H9 (cell line): ENCODE results near the gene ZFTA. TPM values are rescaled to one million over a fixed set of nuclear protein-coding genes. Genes with fewer than 3 reads are reported as not detected.

ENCODE experiments used
- DNase-seq: peaks from one replicate; pipeline ENCODE4 v3.0.0-alpha.2; 2017
- H2AFZ ChIP-seq: one replicate; pipeline ENCODE4 v1.6.1; 2013; ENCODE audit warnings: mild to moderate bottlenecking, low read length, control low read depth, moderate library complexity
- H2AK5ac ChIP-seq: 2 replicates; pipeline ENCODE4 v1.6.1; 2013; ENCODE audit warnings: low read length, control low read depth, mixed read lengths; ENCODE audit not compliant: insufficient read length
- H2BK120ac ChIP-seq: one replicate; pipeline ENCODE4 v1.6.1; 2013; ENCODE audit warnings: low read depth, mild to moderate bottlenecking, low read length, control low read depth, inconsistent platforms; ENCODE audit not compliant: poor library complexity, severe bottlenecking
- H2BK12ac ChIP-seq: 2 replicates; pipeline ENCODE4 v1.6.1; 2013; ENCODE audit warnings: low read length, control low read depth, mixed read lengths, low read depth; ENCODE audit not compliant: insufficient read length
- H2BK15ac ChIP-seq: 2 replicates; pipeline ENCODE4 v1.6.1; 2013; ENCODE audit warnings: low read depth, low read length, control low read depth
- H2BK20ac ChIP-seq: one replicate; pipeline ENCODE4 v1.6.1; 2013; ENCODE audit warnings: low read depth, mild to moderate bottlenecking, low read length, control low read depth, inconsistent platforms; ENCODE audit not compliant: poor library complexity, severe bottlenecking
- H2BK5ac ChIP-seq: 2 replicates; pipeline ENCODE4 v1.6.1; 2013; ENCODE audit warnings: low read length, control low read depth, mixed read lengths; ENCODE audit not compliant: insufficient read length
- H3K14ac ChIP-seq: 2 replicates; pipeline ENCODE4 v1.6.1; 2013; ENCODE audit warnings: low read length, control low read depth; ENCODE audit not compliant: insufficient read depth
- H3K18ac ChIP-seq: 2 replicates; pipeline ENCODE4 v1.6.1; 2013; ENCODE audit warnings: low read depth, mild to moderate bottlenecking, mixed read lengths, low read length, control low read depth; ENCODE audit not compliant: insufficient read length
- H3K23ac ChIP-seq: 2 replicates; pipeline ENCODE4 v1.6.1; 2013; ENCODE audit warnings: low read length, control low read depth, mixed read lengths, low read depth; ENCODE audit not compliant: insufficient read length
- H3K23me2 ChIP-seq: 2 replicates; pipeline ENCODE4 v1.6.1; 2013; ENCODE audit warnings: low read depth, mild to moderate bottlenecking, mixed read lengths, low read length, control low read depth; ENCODE audit not compliant: insufficient read length, poor library complexity, severe bottlenecking
- H3K27ac ChIP-seq: 2 replicates; pipeline ENCODE4 v1.5.1; 2013; ENCODE audit warnings: low read length, control low read depth, mixed read lengths, low read depth; ENCODE audit not compliant: insufficient read length
- H3K27me3 ChIP-seq: 2 replicates; pipeline ENCODE4 v1.6.1; 2013; ENCODE audit warnings: low read length, control low read depth, inconsistent platforms; ENCODE audit not compliant: insufficient read depth
- H3K4ac ChIP-seq: 2 replicates; pipeline ENCODE4 v1.6.1; 2013; ENCODE audit warnings: low read depth, mild to moderate bottlenecking, control low read depth, inconsistent platforms, low read length, moderate library complexity
- H3K4me1 ChIP-seq: 2 replicates; pipeline ENCODE4 v1.6.1; 2013; ENCODE audit warnings: low read length, control low read depth, inconsistent platforms; ENCODE audit not compliant: insufficient read depth
- H3K4me2 ChIP-seq: 2 replicates; pipeline ENCODE4 v1.6.1; 2013; ENCODE audit warnings: low read length, control low read depth, mixed read lengths; ENCODE audit not compliant: insufficient read length, insufficient read depth
- H3K56ac ChIP-seq: 2 replicates; pipeline ENCODE4 v1.6.1; 2013; ENCODE audit warnings: low read depth, mild to moderate bottlenecking, mixed read lengths, low read length, control low read depth; ENCODE audit not compliant: insufficient read length
- H3K79me1 ChIP-seq: 2 replicates; pipeline ENCODE4 v1.6.1; 2013; ENCODE audit warnings: low read depth, mild to moderate bottlenecking, moderate library complexity, low read length, control low read depth, inconsistent platforms; ENCODE audit not compliant: insufficient read depth, poor library complexity, severe bottlenecking
- H3K79me2 ChIP-seq: 2 replicates; pipeline ENCODE4 v1.6.1; 2013; ENCODE audit warnings: low read length, control low read depth, inconsistent platforms; ENCODE audit not compliant: insufficient read depth
- H3K9ac ChIP-seq: 2 replicates; pipeline ENCODE4 v1.6.1; 2013; ENCODE audit warnings: low read length, control low read depth, mixed read lengths; ENCODE audit not compliant: insufficient read length; ENCODE audit errors: extremely low read depth
- H3K9me3 ChIP-seq: one replicate; pipeline ENCODE4 v1.6.1; 2013; ENCODE audit warnings: low read depth, low read length, inconsistent platforms; ENCODE audit not compliant: control insufficient read depth
- H3T11ph ChIP-seq: one replicate; pipeline ENCODE4 v1.6.1; 2013; ENCODE audit warnings: mild to moderate bottlenecking, low read length, control low read depth, inconsistent platforms
- H4K20me1 ChIP-seq: one replicate; pipeline ENCODE4 v1.6.1; 2013; ENCODE audit not compliant: control insufficient read depth, insufficient read length, insufficient read depth
- H4K5ac ChIP-seq: 2 replicates; pipeline ENCODE4 v1.6.1; 2013; ENCODE audit warnings: low read depth, mild to moderate bottlenecking, mixed read lengths, low read length, control low read depth; ENCODE audit not compliant: insufficient read length
- H4K8ac ChIP-seq: replicated peaks from 2 replicates; pipeline ENCODE4 v1.6.1; 2013; ENCODE audit warnings: low read length, control low read depth, mixed read lengths, low read depth; ENCODE audit not compliant: insufficient read length
- H4K91ac ChIP-seq: 2 replicates; pipeline ENCODE4 v1.6.1; 2013; ENCODE audit warnings: low read depth, mild to moderate bottlenecking, moderate library complexity, mixed read lengths, low read length, control low read depth; ENCODE audit not compliant: insufficient read length
- H3K27ac Mint-ChIP-seq, 3 experiments: 2 replicates in 2 of 3; 3 replicates in 1 of 3; pipeline ENCODE4 v1.8.0; 2020 to 2021; ENCODE audit warnings: mixed read lengths in 3 of 3, mild to moderate bottlenecking in 1 of 3, moderate library complexity in 1 of 3
- H3K27me3 Mint-ChIP-seq: 2 replicates; pipeline ENCODE4 v1.8.0; 2021; ENCODE audit warnings: low read depth, mild to moderate bottlenecking, moderate library complexity, mixed read lengths
- H3K36me3 Mint-ChIP-seq, 3 experiments: 2 replicates in 2 of 3; 3 replicates in 1 of 3; pipeline ENCODE4 v1.8.0; 2020 to 2021; ENCODE audit warnings: low read depth in 3 of 3, mixed read lengths in 3 of 3; ENCODE audit not compliant: insufficient read depth in 1 of 3
- H3K4me1 Mint-ChIP-seq, 2 experiments: 2 replicates each; pipeline ENCODE4 v1.8.0; 2020; ENCODE audit warnings: mixed read lengths in 2 of 2
- H3K4me3 Mint-ChIP-seq, 2 experiments: 2 replicates in 1 of 2; 3 replicates in 1 of 2; pipeline ENCODE4 v1.8.0; 2020 to 2021; ENCODE audit warnings: mild to moderate bottlenecking in 2 of 2, mixed read lengths in 2 of 2, moderate library complexity in 1 of 2
- H3K9me3 Mint-ChIP-seq, 2 experiments: 2 replicates in 1 of 2; 3 replicates in 1 of 2; pipeline ENCODE4 v1.8.0; 2020; ENCODE audit warnings: mild to moderate bottlenecking in 2 of 2, mixed read lengths in 2 of 2, moderate library complexity in 1 of 2
- CTCF ChIP-seq: fragments of 200-600 bp; sonication (generic); conservative IDR thresholded peaks from 3 replicates; pipeline ENCODE4 v1.8.0; 2021; ENCODE audit warnings: antibody characterized with exemption, mild to moderate bottlenecking
- WGBS: extraction: QIAGEN DNeasy Blood & Tissue Kit; methylation state at CpG from one replicate; pipeline ENCODE4 v1.1.7; 2013; ENCODE audit warnings: missing lambda C conversion rate, low lambda C conversion rate, mixed read lengths; ENCODE audit not compliant: insufficient read length; ENCODE audit errors: extremely low coverage; 5-methylcytosine and 5-hydroxymethylcytosine counted together
- total RNA-seq: library from RNA; stranded (reverse); gene quantifications from 2 replicates; pipeline ENCODE4 v1.2.1, GENCODE V29; 2021

ZFTA gene
- total RNA-seq, 1 experiment from 2014 or later = 48.2 TPM

- H3K4me1 Mint-ChIP-seq = peaks cover 33 to 36% of the 10 kb centered on the region in 2 experiments
- H3K4me2 ChIP-seq = no peak overlapping the region
Observed at GRCh38 chr11:63770763-63771162, 2.2 kb upstream of the ZFTA start.

More at GRCh38 chr11:63770763-63771162, 2.2 kb upstream of the ZFTA start:
- Histone ChIP-seq H2BK20ac (no peak overlapping the region), H3K27me3 (peaks cover 7% of the 10 kb centered on the region; the same call in 1 of the 2 replicates), H2BK5ac (no peak overlapping the region), H2AFZ (no peak overlapping the region), H3K9ac (no peak overlapping the region), H2BK12ac (no peak overlapping the region), H3K9me3 (no peaks in the 10 kb centered on the region), H3K23me2 (peaks cover 15% of the 10 kb centered on the region), H2BK15ac (no peak overlapping the region), H2BK120ac (no peak overlapping the region), H4K20me1 (no peaks in the 10 kb centered on the region), H3K14ac (no peak overlapping the region), H4K8ac (no peak overlapping the region), H3T11ph (no peak overlapping the region), H3K79me2 (peaks cover 3% of the 10 kb centered on the region; the same call in 1 of the 2 replicates), H4K91ac (no peak overlapping the region), H3K27ac (no peak overlapping the region), H3K18ac (no peak overlapping the region), H4K5ac (no peak overlapping the region), H3K4ac (no peak overlapping the region), H3K56ac (no peak overlapping the region), H3K79me1 (no peaks in the 10 kb centered on the region), H2AK5ac (no peak overlapping the region), H3K23ac (no peak overlapping the region), H3K4me1 (peaks cover 3% of the 10 kb centered on the region; the same call in 1 of the 2 replicates)
- Mint-ChIP-seq H3K4me3 (peak overlapping the region in 1 of 2 experiments; percentile 72; a peak in 1 of 5 replicates), H3K27me3 (peaks cover 24% of the 10 kb centered on the region), H3K27ac (no peak overlapping the region; a peak in 1 of 7 replicates), H3K36me3 (peaks cover 0 to 10% (median 4%) of the 10 kb centered on the region in 3 experiments; a peak in 3 of 7 replicates), H3K9me3 (no peaks in the 10 kb centered on the region)
- no peak for DNase-seq
- TF ChIP-seq CTCF = no peak
- no CpG with 5 or more reads among the region's 7 CpGs for WGBS
